KOPT-K1 (cell line): Measurements from ENCODE around the gene TCEAL4.
"Not testable (repeated sequence)": the region's sequence is repeated elsewhere in the genome, so short reads cannot be mapped to it uniquely, and the experiment has no call there.

Experiments
- H3K27ac ChIP-seq: fragments of 200-600 bp; sonication (generic); 2 replicates; pipeline ENCODE4 v1.5.1; 2016; ENCODE audit warnings: antibody characterized with exemption, mild to moderate bottlenecking, low read depth, low read length; ENCODE audit not compliant: poor library complexity, severe bottlenecking
- H3K36me3 ChIP-seq: fragments of 200-600 bp; sonication (generic); 2 replicates; pipeline ENCODE4 v1.5.1; 2017; ENCODE audit warnings: antibody characterized with exemption, mild to moderate bottlenecking, low read length, moderate library complexity; ENCODE audit not compliant: insufficient read depth
- H3K9me3 ChIP-seq: fragments of 200-600 bp; sonication (generic); 2 replicates; pipeline ENCODE4 v1.5.1; 2017; ENCODE audit warnings: antibody characterized with exemption, low read length, mild to moderate bottlenecking; ENCODE audit not compliant: insufficient read depth, poor library complexity, severe bottlenecking

Gene TCEAL4

DNA sequence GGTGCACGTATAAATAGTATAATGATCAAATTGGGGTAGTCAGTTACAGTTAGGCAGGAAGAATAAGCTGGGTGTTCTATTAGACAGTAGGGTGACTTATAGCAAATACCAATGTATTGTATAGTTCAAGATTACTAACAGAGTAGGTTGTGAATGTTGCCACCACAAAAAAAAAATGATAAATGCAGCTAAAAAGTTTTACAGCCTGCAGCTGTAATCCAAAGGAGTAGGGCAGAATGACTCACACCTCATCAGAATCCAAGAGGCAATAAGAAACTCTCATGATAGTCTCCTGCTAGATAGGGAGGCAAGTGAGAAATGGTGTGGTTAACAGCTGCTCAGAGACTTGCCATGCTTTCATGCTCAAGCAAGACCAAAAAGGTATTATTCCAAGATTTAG, 19.6 kb upstream of the TCEAL4 start:
- H3K9me3 ChIP-seq: no peaks in the 10 kb centered on the region
- no peak overlapping the region for H3K27ac ChIP-seq
- no peaks in the 10 kb centered on the region for H3K36me3 ChIP-seq

DNA sequence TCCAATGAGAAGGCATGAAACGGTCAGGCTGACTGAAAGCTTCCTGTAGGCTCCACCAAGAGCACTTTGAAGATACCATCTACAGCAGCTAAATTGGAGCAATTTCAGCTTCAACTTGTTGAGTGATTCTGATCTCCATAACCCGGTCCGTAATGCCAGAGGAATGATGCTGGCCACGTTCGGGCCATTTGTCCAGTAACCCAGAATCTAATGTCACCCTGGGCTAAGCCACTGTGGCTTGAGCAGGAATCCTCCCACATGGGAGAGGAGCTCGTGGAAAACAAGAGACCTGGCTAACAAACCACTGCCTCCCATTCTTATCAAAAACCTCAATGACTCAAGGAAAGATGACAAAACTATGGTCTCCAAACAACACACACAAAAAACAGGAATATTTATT, 14.2 kb upstream of the TCEAL4 start:
- Histone ChIP-seq H3K9me3 (no peaks in the 10 kb centered on the region), H3K36me3 (no peaks in the 10 kb centered on the region), H3K27ac (no peak overlapping the region)

DNA sequence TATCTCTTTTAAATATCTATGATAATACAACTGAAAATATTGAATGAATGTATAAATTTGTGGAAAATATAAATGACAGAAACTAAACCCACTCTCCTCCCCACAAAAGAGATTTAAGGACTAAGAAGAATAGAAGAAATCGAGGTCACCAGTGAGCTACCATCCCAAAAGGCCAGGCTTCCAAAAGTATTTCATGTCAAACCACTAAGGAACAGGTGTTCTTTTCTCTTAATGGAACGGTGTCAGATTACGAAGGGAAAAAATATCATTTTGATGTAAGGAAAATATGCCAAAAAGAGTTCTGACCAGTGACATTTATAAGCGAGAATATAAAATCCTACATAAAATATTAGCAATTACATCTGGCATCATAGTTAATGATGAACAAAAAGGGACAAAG, 13.6 kb upstream of the TCEAL4 start:
- no peaks in the 10 kb centered on the region for H3K9me3 ChIP-seq
- no peak overlapping the region for H3K27ac ChIP-seq
- H3K36me3 ChIP-seq: no peaks in the 10 kb centered on the region

DNA sequence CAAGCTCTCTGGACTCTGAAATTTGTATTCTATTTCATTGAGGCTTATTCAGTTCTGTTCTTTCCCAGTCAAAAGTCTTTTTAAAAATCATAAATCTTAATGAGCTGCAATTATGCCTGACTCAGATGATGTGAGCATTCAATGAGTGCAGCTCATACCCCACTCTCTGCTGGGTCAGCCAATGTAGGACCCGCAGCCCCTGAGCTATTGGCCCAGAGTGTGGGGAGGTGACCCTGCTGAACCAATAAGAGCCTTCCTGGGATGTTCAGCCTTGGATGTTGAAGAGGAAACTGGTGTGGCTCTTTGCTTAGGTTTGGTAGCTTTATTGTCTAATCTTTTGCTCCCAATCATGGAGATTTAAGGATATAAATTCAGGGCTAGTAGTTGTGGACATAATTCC, 12.1 kb upstream of the TCEAL4 start:
- no peaks in the 10 kb centered on the region for H3K9me3 ChIP-seq
- no peaks in the 10 kb centered on the region for H3K36me3 ChIP-seq
- no peak overlapping the region for H3K27ac ChIP-seq

DNA sequence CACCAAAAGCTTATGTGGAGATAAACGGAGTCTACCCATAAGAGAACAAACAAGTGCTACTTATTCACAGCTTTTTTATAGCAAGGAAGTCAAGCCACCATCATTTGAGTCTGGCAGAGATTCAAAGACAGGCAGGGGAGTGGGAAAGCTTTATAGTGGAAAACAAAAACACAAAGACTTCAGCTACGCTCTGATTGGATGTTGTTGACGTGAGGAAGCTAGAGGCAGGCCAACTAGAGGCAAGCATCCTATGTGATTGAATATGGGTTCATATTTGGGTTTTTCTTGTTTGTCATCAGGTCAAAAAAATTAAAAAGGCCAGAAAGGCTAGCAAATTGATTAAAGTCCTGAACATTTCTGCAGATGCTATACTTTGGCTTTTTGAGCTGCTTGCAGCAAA, 719 bp upstream of the TCEAL4 start:
- H3K27ac ChIP-seq: no peak overlapping the region
- peaks cover 4% of the 10 kb centered on the region for H3K9me3 ChIP-seq
- H3K36me3 ChIP-seq: no peaks in the 10 kb centered on the region

DNA sequence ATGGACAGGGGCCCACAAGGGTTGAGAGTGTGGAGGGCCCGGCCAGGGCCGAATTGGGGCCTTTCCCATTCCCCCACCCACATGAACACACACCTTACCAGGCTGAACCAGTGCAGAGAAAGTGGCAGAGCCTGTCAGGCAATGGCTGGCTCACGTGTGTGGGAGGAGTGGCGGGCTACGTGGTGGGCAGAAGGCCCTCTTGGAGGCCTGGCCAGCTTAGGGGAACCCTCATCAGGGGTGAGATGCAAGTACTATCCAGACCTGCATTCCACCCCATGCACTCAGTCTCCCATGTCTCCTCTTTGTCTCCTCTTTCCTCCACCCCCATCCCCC, 965 bp downstream of the TCEAL4 start:
- no peak overlapping the region for H3K27ac ChIP-seq
- peaks cover 4% of the 10 kb centered on the region for H3K9me3 ChIP-seq
- H3K36me3 ChIP-seq: no peaks in the 10 kb centered on the region

DNA sequence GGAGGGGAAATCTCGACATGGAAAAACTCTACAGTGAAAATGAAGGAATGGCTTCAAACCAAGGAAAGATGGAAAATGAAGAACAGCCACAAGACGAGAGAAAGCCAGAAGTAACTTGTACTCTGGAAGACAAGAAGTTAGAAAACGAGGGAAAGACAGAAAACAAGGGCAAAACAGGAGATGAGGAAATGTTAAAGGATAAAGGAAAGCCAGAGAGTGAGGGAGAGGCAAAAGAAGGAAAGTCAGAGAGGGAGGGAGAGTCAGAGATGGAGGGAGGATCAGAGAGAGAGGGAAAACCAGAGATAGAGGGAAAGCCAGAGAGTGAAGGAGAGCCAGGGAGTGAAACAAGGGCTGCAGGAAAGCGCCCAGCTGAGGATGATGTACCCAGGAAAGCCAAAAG, 1.3 kb downstream of the TCEAL4 start:
- Histone ChIP-seq H3K27ac (no peak overlapping the region), H3K9me3 (peaks cover 4% of the 10 kb centered on the region), H3K36me3 (no peaks in the 10 kb centered on the region)

DNA sequence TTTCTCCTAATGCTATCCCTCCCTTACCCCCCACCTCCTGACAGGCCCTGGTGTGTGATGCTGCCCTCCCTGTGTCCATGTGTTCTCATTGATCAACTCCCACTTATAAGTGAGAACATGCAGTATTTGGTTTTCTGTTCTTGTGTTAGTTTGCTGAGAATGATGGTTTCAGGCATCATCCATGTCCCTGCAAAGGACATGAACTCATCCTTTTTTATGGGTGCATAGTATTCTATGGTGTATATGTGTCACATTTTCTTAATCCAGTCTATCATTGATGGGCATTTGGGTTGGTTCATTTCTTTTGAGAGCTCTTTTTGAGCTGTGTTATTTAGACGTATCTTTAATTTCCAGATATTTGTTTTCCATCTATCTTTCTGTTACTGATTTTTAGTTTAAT, 7.0 kb downstream of the TCEAL4 start:
- not testable (repeated sequence) for H3K36me3 ChIP-seq, H3K9me3 ChIP-seq, H3K27ac ChIP-seq

DNA sequence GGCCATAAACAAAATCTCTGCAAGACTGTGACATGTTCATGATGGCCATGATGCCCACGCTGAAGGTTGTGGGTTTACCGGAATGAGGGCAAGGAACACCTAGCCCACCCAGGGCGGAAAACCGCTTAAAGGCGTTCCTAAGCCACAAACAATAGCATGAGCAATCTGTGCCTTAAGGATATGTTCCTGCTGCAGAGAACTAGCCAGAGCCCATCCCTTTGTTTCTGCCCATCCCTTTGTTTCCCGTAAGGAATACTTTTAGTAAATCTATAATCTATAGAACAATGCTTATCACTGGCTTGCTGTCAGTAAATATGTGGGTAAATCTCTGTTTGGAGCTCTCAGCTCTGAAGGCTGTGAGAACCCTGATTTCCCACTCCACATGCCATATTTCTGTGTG, 9.9 kb downstream of the TCEAL4 start:
- H3K36me3 ChIP-seq, H3K27ac ChIP-seq, H3K9me3 ChIP-seq: not testable (repeated sequence)

DNA sequence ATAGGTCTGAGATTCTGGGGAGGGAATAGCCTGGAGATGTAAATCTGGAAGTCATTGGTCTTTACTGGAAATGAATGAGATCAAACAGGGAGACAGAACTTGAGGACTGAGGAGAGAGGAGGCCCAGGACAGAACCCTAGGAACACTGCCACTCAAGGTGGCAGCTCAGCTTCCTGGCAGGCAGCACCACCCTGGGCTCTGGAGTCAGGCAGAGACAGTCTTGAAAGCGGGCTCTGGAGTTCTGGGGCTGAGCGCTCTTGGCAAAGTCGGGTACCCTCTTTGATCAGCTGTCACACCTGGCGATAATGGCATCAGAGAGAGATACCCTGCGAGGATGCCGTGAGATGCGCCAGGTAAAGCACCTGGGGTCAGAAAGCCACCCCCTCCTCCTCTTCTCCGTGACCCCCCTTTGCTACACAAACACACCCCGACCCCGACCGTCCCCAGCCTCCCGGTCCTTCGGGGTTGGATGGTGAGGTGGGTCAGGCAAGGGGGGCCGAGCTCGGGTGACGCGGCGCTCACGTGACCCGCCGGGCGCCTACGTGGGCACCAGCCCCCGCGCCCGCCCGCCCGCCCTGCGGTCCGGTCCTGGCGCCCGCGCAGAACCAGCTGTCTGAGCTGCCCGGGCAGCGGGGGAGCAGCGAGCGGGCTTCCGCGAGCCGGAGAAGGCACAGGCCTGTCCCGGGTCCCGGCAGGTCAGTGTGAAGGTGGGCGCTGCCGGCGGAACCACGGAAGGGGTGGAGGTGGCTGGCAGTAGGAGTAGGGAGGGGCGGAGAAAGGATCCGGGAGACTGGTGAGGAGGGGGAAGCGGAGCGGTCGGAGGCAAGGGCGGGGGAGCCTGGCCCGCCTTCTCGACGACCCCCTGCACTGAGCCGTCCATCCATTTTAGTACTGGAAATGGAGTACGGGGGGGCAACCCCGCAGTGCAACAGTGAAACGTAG, 22.3 kb downstream of the TCEAL4 start, which contains the start of gene TCEAL3:
TCEAL3 (plus strand) TSS at position 600 of the 942 bp plus-strand sequence. CDS start 1,102 bp downstream, outside the sequence.
- no peak within 1 kb of the TSS for H3K27ac ChIP-seq
- no peaks in the 10 kb centered on the region for H3K36me3 ChIP-seq
- no peaks in the 10 kb centered on the region for H3K9me3 ChIP-seq

DNA sequence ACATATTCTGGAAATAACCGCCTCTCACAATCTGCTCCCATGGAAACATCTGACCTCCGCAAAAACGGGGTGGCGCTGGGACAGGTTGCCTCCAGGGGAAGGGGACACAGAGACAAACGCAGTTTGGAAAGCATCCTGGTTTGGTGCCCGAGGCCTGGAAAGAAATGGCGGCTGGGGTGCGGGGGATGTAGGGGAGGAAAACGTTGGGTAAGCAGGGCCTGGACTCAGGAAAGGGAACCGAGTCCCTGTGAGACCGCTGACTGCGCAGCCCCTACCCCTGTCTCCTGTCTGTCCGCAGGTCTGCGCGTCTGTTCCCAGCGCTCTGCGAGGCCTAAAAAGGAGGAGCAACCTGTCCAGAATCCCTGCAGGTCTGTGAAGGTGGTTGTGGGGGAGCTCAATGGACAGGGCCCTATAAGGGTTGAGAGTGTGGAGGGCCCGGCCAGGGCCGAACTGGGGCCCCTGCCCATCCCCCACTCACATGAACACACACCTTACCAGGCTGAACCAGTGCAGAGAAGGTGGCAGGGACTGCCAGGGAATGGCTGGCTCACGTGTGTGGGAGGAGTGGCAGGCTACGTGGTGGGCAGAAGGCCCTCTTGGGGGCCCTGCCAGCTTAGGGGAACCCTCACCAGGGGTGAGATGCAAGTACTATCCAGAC, 23.1 kb downstream of the TCEAL4 start:
- no peaks in the 10 kb centered on the region for H3K36me3 ChIP-seq
- H3K27ac ChIP-seq: no peak overlapping the region
- H3K9me3 ChIP-seq: no peaks in the 10 kb centered on the region

DNA sequence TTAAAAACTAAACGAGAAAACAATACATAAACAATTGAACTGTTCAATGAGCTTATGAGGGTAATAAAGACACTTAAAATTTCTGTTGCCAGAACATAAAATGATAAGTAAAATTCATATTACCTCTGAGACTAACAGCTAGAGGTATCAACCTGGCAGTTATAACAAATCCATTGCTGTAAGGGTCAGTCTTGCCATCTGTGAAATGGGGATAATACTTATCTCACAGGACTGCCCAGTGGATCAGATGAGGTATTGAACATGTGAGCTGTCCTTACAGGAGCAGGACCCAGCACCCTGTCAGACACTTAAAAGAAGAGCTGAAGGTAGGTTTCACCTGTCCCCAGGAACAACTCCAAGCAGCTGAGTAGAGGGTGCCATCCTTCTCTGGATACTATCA, 25.0 kb downstream of the TCEAL4 start:
- Histone ChIP-seq H3K27ac (no peak overlapping the region), H3K36me3 (no peaks in the 10 kb centered on the region), H3K9me3 (no peaks in the 10 kb centered on the region)

DNA sequence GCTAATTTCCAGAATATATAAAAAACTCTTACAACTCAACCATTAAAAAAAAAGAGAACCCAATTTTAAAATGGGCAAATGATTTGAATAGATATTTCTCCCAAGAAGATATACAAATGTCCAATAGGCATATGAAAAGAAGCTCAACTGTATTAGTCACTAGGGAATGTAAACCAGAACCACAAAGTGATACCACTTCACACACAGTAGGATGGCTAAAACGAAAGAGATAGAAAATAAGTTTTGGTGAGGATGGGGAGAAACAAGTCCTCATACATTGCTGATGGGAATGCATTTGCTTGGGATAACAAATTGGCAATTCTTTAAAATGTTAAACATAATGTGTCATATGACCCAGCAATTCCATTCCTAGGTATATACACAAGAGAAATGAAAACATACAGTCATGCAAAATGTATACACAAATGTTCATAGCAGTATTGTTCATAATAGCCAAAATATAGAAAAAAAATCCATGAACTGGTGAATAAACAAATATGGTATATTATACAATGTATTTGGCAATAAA, 28.1 kb downstream of the TCEAL4 start:
- H3K9me3 ChIP-seq: no peaks in the 10 kb centered on the region
- H3K36me3 ChIP-seq: no peaks in the 10 kb centered on the region
- no peak overlapping the region for H3K27ac ChIP-seq

DNA sequence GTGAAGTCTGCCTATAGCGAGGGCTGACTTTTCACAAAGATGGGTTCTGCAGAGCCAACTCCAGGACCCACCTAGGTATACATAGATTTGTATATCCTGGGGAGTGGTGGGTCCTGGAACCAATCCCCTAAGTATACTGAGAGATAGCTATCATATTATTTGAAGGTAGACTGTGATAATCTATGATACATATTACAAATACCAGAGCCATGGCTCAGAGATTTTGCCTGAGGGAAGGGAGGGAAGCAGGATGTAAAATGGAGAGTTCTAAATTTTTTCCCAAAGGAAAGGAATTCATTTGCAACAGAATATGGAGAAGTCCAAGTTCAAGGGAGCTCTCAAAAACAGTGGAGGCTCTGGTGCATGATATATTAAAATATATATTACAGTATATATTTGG, 29.7 kb downstream of the TCEAL4 start:
- H3K27ac ChIP-seq: no peak overlapping the region
- no peaks in the 10 kb centered on the region for H3K9me3 ChIP-seq
- H3K36me3 ChIP-seq: no peaks in the 10 kb centered on the region

DNA sequence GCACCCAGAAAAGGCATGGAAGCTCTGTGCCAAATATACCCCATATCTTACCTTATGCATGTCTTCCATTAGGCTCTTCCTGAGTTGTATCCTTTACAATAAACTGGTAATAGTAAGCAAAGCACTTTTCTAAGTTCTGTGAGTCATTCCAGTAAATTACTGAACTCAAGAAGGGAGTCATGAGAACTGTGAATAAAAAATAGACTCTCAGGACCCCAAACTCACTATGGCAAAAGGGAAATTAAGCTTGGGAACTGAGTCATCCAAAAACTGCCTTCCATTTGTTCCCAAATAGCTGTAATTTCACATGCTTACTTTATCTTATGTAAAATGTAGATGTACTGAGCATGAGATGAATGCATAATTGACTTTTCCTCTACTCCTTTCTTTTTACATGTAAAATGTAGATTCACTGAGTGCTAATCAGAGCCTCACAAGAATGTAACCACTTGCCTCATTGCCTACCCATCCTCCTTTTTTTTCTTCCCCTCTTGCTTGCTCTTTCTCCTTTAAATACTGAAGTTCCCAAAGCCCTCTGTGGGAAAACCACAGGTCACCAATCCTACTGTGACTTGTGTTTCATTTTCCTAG, 30.6 kb downstream of the TCEAL4 start:
- H3K27ac ChIP-seq: no peak overlapping the region
- no peaks in the 10 kb centered on the region for H3K9me3 ChIP-seq
- H3K36me3 ChIP-seq: no peaks in the 10 kb centered on the region
